C4-2B (cell line): Measurements from ENCODE around the gene RBM28.

Experiments
- CTCF ChIP-seq: fragments of 450-650 bp; conservative IDR thresholded peaks from 2 replicates; pipeline ENCODE4 v1.5.1; 2017; ENCODE audit warnings: mild to moderate bottlenecking
- ZFX ChIP-seq: fragments of 450-650 bp; IDR thresholded peaks from 2 replicates; pipeline ENCODE4 v1.6.1; 2017

GRCh38 chr7:128383776-128384175 lies 40.1 kb upstream of the RBM28 start:
- no peak for TF ChIP-seq CTCF
- TF ChIP-seq ZFX, result no peak
